ENCODE results near the gene FEZF2.

The FEZF2 gene

DNA sequence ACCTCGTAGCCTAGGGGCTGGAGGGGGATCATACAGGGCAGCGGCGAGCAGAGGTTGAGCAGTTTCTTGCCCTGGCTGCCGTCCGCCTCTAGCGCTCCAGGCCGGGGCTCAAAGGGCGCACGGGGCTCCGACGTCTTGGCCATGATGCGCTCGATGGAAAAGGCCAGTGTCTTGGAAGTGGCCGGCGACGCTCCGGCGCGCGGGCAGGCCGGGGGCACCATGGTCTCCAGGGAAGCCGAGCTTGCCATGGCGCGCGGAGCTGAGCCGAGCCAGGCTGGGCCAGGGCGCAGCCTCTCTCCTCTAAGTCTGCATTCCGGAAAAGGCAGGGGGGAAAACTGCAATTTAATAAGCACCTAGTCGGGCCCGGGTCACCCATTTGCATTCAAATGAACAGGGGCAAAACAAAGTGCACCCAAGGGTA, 719 bp downstream of the FEZF2 start:
- DNase-seq = no peak

DNA sequence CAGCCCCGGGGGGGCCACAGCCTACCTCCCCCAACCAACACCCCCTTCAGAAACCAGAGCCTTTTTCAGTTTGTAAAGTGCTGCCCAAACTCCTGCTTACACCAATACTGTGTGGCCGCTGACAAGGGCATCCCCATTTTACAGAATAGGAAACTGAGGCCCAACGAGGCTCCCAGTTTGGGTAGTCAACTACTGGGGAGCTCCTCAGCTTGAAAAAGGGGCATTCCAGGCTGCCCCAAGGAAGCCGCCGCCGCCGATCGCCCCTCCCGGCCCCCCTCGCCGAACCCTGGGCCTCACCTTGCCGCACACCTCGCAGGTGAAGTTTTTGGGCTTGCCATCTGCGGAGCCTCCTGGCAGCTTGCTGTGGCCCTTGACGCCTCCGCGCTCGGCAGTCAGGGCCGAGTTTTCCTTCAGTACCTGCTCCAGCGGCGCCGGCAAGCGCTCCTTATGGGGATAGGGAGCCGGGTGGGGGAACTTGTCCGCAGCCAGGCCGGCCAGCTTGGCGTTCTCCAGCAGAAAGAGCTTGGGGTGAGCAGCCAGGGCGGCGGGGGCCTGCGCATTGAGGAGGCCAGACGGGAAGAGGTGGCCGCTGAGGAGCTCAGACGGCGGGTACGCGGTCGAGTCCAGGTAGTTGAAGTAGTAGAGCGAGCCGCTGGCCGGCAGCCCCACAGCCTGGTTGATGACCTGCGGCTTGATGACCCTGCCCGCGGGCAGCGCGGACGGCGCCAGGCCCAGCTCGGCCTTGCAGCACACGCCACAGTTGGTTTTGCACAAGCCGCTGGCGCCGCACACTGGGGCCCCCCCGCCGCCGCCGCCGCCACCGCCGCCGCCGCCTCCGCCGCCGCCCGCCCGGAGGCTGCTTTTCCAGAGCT, 1.4 kb downstream of the FEZF2 start:
- DNase-seq = no peak

DNA sequence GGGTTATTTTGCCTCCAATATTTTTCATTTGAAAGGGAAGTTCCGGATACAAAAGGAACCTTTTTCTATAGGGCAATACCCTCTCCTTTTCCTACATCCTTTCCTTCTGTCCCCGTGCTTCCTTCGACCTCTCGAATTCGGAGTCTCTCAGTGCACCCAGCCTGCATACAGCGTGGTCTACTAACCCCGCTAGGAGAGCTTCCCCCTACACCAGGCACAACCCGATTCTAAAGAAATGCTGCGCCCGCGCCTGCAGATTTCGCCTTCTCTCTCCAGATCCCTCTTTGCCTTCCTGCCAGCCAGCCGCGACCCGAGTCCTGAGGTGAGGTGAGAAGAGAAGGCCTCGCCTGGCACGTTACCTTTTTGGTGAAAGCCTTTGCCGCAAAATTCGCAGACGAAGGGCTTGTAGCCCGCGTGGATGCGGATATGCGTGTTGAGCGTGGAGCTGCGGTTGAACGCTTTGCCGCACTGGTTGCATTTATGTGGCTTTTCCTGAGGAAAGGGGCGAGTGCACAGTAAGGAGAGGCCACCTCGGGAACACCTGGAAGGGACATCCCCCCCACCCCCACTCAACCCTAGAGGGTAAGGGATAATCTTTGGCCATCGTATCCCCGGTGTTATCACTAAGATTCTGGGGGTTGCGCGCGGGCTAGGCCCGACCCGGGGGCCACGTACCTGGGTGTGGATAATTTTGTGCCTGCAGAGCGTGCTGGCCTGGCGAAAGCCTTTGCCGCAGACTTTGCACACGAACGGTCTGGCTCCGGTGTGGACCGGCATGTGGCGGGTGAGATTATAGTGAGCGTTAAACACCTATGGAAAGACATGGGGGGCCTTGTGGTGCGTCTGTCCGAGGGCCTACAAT, 2.3 kb downstream of the FEZF2 start:
- DNase-seq = no peak

DNA sequence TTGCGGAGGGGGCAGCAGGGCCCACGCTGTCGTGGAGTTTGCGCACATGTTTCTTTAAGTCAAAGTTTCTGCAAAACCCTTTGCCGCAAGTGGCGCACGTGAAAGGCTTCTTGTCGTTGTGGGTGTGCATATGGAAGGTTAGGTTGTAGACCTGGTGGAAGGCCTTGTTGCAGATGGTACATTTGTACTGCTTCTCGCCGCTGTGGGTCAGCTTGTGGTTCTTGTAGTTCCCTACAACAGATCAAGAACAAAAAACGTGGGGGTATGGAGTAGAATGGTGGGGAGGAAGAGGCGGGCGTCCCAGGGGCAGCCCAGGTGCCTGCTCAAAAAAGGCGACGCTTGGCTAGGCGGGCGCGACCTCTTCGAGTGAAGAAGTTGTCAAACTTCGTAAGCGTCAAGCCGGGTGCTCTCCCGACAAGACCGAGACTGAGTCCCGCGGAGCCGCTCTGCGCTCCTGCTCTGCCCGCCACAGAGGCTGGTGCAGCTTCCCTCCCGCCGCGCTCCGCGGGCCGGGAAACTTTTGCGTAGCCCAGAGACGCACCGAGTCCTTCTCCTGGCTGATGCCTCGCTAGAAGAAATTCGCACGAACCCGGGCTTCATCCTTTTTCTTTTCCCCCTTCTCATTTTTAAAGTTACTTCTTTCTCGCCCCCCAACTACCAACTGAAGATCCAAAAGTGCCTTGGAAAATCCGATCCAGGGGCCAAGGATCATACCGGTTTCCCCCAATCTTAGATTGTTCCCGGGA, 3.1 kb downstream of the FEZF2 start:
- DNase-seq = no peak

DNA sequence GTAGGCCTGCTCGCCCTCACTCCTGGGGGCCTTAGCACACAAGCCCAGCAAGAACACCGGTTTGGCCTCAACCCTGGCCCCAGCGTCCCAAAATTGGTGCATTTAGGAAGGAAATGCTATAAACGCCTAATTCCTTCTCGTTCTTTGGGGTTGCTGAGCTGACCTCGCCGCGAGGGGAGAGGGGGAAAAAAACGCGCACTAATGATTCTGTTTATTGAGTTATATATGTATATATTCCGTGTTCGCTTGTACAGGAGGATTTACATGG, 3.9 kb downstream of the FEZF2 start:
- DNase-seq = no peak

DNA sequence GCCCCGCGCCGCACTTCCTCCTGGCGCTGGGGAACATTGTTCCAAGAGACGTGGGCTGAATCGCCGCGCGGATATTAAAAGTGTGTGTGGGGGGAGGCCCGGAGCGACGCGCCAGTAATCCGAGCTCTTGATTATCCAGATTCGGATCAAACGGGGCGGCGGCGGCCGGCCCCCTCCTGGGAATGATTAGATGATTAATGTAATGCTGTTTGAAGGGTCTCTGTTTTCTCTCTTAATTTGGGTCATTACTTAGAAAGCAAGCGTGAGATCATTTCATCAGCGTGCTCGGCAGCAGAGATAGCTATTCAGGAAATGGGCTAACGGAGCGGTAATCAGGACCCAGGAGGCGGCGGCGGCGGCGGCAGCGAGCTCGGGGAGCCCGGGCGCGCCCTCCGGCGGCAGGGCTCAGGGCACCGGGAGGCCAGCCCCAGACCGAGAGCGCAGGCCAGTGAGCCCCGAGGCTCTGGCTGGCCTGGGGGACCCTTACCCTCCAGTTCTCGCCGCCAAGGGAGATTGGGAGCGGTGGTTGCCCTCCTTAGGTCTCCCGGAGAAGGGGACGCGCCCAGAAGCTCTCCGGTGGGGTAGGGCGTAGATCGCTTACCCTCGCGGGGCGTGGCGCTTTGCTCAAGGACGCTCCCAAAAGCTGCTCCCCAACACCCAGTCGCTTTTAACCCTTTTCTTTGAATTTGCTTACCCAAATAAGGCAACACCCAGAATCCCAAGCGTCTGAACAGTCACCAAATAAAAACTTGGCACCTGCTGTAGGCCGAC, 4.5 kb downstream of the FEZF2 start:
- no peak for DNase-seq

DNA sequence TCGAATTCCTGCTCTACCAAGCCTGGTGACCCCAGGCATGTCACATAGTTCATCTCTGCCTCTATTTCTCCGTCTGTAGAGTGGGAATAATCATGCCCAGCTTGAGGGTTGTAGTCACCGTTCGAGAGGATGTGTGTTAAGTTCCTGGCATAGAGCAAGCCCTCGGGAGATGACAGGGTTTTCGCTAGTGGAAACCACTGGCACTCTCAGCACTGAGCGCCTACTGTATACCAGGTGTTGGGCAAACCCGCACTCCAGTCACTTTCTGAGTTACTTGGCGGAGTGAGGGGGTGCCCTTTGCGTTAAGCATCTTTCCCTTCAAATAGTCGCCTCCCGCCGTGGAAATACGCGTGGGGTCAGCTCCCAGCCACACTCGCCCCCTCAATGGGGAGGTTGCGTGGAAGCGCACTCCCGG, 5.1 kb downstream of the FEZF2 start:
- DNase-seq = no peak

DNA sequence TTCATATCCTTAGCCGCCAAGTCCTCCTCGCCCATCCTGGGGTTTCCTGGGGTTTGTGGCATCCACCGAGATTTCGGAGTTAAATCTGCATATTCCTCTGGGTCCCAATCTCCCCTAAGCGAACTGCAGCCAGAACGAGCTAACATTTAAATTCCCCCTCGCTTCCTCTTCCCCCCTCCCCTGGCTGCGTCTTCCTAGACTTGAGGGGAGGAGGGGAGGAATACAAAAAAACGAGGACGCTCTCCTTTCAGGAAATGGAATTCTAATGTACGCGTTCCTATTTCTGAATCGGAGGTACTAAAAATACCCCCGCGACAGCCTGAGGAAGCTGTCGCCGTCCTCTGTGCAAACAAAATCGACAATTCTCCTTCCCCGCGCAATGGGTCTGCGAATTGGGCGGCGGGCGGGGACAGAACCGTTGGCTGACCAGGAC, 5.6 kb downstream of the FEZF2 start:
- DNase-seq = no peak

DNA sequence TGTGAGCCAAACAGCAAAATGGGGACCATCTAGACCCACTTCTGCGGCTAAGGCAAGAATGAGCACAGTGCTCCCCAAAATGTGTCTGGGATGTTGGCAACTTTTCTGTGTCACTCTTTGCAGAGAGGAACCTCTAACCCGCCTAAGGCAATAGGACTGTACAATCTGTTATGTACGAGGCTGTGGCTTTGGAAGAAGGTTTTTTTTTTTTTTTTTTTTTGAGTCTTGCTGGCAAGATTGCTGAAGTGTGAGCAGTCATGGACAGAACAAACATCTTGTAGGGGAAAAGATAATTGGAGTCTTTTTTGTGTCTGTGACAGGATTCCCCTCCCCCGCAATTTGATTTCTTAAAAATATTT, 7.2 kb downstream of the FEZF2 start:
- no peak for DNase-seq

DNA sequence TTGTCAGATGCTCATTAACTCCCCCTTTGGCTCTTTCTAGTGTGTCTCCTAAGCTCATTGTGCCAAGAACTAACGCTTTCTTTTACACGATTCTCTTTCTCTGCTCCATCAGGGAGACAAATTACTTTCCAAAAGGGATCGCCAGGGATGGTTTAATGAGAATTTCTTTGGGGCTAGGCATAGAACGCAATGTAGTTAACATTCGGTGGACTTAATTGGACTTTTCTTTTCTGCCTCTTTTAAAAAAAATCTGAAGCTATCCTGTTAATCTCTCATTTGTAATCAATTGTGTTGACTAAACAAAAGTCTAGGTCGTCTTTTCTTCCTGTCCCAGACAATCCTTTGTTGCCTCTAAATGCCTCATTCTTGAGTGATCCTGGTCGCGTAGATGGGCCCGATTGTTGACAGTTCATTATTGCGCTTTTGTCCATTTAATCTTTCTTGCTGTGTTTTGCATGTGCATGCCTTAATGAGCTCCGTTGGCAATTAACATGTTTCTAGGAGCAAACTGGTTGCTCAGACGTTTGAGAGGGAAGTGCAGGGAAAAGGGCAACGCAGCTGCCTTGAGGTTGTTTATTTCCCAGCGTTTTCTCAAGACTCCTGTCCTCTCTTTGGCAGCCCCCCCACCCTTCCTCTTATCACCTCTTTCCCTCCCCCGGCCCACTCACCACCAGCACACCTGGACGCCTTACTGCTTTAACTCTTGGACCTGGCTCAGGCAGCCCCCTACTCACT, 7.8 kb downstream of the FEZF2 start:
- DNase-seq = no peak

DNA sequence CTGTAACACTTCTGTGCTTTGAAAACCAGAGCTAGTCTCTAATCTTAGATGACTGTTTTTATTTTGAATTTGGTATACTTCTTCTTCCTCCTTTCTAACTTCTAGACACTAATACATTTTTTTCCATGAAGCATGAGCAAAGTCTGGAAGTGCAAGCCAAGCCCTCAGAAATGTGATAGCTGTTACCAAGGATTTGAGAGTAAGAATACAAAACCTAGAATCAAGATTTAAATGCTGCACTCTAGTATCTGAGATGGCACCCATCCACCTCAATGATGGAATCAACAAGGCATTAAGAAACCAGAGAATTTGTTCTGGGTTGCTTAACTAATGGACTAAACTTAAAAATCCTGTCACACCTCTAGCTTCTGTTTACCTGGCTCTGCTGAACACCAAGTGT, 9.2 kb downstream of the FEZF2 start:
- DNase-seq = no peak

DNA sequence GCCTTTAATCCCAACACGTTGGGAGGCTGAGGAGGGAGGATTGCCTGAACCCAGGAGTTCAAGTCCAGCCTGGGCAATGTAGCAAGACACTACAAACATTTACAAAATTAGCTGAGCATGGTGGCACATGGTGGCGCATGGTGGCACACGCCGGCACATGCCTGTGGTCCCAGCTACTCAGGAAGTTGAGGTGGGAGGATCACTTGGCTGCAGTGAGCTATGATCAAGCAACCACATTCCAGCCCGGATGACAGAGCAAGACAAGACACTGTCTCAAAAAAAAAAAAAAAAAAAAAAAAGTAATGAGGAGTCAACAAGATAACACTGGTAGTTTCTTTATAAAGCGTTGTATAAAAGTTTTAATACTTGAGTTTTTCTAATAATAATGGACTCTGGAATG, 10.1 kb downstream of the FEZF2 start:
- DNase-seq = no peak

DNA sequence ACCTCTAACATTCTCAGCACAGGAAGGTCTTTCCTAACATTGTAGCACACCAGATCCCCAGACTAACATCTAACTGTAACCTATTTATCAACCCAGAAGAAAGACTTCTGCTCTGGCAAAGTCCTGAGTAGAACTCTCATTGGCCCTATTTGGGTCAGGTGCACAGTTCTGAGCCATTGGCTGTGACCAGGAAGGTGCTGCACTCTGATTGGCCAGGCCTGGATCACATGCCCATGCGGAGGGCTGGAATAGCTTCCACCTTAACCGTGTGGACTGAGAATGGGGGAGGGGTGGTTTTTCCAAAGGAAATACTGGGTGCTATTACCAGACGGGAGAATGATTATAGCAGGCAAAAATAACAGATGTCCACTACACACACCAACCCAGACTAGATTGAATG, 11.5 kb downstream of the FEZF2 start:
- no peak for DNase-seq

DNA sequence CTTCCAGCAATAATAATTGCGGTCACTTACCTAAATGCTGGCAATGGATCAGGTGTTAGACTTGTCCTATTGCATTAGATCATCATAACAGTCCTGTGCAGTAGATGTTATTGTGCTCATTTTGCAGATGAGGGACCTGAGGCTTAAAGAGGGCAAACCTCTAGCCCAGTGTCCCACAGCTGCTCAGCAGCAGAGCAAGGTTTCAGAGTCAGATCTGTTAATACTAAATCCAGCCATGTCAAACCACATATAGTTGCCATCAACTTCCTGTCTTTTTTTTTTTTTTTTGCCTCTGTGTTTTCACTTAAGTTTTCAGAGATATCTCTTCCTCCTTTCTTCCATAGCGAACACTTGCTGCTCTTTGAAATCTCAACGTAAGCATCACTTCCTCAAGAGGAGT, 12.1 kb downstream of the FEZF2 start:
- no peak for DNase-seq

DNA sequence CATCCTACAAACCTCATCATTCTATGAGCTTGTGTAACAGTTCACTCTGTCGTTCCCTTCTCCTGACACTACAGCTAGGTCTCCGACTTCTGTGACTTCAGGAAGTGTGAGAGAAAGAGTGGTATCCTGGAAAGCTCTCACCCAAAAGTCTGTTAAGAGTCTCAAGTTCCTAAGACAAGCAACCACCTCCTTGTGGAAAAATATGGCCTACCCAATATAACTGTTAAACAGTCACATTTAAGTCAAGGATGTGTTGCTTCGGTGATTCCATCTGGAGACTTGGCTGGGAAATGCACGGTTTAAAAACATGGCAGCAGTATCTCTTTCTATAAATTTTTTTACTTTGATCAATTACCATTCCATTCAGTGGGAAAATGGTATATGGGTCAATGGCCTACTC, 13.8 kb downstream of the FEZF2 start:
- no peak for DNase-seq

DNA sequence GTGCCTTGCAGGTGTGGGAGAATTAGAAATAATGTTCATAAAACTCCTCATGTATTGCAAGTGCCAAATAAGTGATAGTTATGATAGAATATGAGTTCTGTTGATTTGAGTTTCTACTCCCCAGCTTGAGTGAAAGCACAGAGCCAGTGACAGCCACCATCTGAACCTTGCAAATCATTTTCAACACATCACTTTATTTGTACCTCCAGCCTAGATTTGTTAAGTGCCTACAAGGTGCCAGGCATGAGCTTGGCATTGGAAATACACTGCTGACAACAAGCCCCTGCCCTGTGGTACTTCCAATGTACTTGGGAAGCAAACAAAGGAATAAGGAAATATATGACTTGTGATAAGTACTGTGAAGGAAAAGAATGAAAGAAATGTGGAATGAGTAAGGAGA, 17.0 kb downstream of the FEZF2 start:
- DNase-seq = no peak

DNA sequence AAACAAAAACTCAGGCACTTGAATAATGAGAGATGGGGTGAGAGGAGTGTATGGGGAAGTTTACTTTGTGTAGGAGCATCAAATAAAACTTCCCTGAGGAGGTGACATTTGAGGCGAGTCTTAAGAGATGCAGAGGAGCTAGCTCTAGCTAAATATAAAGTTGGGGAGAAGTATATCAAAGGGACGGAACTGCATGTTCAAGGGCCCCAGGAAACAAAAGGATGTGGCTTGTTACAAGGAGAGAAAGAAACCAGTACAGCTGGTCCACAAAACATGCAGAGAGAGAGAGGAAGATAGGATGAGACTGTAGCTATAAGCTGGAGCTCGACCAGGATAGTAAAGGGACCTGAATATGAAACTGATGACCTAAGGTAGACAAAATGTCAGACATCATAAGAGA, 17.6 kb downstream of the FEZF2 start:
- DNase-seq = no peak

DNA sequence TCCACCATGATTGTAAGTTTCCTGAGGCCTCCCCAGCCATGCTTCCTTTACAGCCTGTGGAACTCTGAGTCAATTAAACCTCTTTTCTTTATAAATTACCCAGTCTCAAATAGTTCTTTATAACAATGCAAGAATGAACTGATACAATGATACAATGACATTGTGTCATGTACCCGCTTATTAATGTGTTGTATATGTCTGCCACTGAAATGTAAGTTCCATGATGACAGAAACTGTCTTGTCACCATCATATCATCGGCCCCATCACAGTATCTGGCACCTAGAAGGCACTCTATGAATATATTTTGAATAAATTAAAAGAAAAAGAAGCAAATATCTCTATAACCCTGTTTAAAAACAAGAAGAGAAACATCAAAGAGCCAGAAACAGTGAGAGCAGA, 29.6 kb downstream of the FEZF2 start:
- DNase-seq = no peak

DNA sequence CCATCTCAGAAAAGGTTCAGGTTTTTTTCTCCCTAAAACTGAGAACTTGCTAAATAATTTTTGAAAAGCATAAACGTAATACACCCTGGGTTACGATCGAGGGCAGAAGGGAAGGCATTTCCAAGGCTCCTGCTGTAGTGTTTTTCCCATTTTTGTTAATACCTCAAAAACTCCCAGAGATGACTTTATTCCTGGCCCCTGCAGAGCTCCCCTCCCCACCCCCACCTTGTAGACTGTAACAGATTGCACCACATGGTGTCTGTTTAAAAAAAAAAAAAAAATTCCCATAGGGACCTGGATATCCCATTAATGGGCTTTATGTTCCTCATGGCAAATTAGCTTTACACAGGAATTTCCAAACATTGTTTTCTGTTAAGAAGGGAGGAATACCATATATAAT, 38.2 kb downstream of the FEZF2 start:
- DNase-seq = no peak

DNA sequence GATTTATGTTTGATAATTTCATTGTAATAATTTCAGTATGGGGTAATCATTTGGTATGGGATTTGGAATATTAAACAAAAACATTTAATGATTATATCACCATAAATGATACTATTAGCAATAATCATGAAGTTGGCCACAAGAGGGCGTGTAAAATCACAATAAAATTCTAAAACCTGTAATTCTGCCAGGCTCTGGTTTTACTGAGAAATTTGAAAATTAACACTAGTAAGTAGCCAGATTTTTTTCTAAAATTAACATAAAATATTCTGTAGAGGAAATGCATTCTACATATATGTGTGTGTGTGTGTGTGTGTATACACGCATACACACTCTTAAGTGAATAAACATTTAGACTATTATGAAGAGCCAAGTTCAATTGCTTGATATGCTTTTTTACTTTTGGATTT, 40.5 kb downstream of the FEZF2 start:
- no peak for DNase-seq

DNA sequence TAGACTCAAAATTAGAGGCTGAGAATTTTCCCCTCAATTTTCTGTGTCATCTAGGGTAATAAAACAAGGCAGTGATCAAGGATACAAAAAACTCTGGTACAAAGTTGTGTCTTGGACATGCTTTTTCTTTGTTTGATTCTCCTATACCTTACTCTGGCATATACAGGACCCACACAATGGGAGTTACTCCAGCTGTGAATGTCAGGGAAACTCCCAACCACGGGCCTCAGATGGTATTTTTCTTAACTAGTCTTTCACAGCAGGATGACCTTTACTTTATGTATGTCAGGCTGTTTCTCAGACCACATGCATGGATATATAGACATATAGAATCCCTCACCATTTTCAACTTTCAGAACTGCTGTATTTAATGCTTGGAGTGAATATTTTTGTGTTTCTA, 41.3 kb downstream of the FEZF2 start:
- DNase-seq = no peak

DNA sequence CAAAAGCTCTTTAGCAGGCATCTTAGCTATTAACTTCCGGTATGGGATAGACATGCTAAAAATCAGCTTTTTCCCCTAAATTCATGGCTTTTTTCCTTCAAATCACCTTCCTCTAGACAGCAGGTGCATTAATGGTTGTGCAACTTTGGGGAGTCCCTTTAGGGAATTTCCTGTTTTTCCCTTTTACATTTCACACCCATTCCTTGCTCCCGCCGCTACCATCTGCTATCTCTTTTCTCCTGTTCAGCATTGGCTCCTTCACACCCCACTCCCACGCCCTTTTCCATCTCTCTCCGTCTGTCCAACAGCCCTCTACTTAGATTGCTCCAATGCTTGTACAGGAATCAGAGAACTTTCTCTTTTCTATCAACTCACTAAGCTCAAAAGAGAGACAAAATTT, 43.4 kb downstream of the FEZF2 start:
- DNase-seq = no peak

All from CD4-positive, alpha-beta T cell treated with Interferon gamma for 1 hour (primary cell).